HG02610 (cell line): ENCODE measurements around the gene TRAPPC14.

Experiments used
- ATAC-seq: cut with Tn5 transposase; IDR thresholded peaks from one replicate; pipeline ENCODE4 v1.9.1; 2021; ENCODE audit warnings: mild to moderate bottlenecking, moderate library complexity; ENCODE audit not compliant: unreplicated experiment

The TRAPPC14 gene

GRCh38 chr7:100173806-100174495 lies 15.4 kb upstream of the TRAPPC14 start:
- ATAC-seq = no peak

GRCh38 chr7:100171840-100172239 lies 13.3 kb upstream of the TRAPPC14 start:
- no peak for ATAC-seq

- no peak for ATAC-seq
These were observed 12.7 kb upstream of the TRAPPC14 start for GRCh38 chr7:100171087-100171681.

- ATAC-seq = no peak
These were observed 11.8 kb upstream of the TRAPPC14 start for GRCh38 chr7:100170101-100170897.

GRCh38 chr7:100169147-100169850 lies 10.8 kb upstream of the TRAPPC14 start:
- no peak for ATAC-seq

- ATAC-seq = no peak
These were observed 9.4 kb upstream of the TRAPPC14 start for GRCh38 chr7:100167912-100168323.

GRCh38 chr7:100166970-100167911 lies 8.7 kb upstream of the TRAPPC14 start:
- no peak for ATAC-seq

- ATAC-seq = no peak
These were observed 7.9 kb upstream of the TRAPPC14 start for GRCh38 chr7:100166317-100166940.

GRCh38 chr7:100163871-100164270 lies 5.3 kb upstream of the TRAPPC14 start:
- ATAC-seq = no peak

GRCh38 chr7:100163006-100163531 lies 4.5 kb upstream of the TRAPPC14 start:
- no peak for ATAC-seq

- ATAC-seq = no peak
These were observed 1.5 kb upstream of the TRAPPC14 start for GRCh38 chr7:100160067-100160466.

- no peak for ATAC-seq
These were observed 638 bp upstream of the TRAPPC14 start for GRCh38 chr7:100159099-100159623.

GRCh38 chr7:100157334-100158228 lies 942 bp downstream of the TRAPPC14 start:
- ATAC-seq = no peak

- ATAC-seq = no peak
These were observed 1.5 kb downstream of the TRAPPC14 start for GRCh38 chr7:100157069-100157333.

- no peak for ATAC-seq
These were observed 2.0 kb downstream of the TRAPPC14 start for GRCh38 chr7:100156331-100157068.

- ATAC-seq = no peak
These were observed 2.8 kb downstream of the TRAPPC14 start for GRCh38 chr7:100155553-100156317.
